GM12801 (cell line): ENCODE data around the gene TTLL11.

Experiments
- TF ChIP-seq, protein P1 (sequence below): IDR thresholded peaks from one replicate; pipeline ENCODE4 v1.5.1; 2011; ENCODE audit warnings: control low read depth; ENCODE audit not compliant: insufficient read length; ENCODE audit errors: extremely low read depth

The TTLL11 gene

DNA sequence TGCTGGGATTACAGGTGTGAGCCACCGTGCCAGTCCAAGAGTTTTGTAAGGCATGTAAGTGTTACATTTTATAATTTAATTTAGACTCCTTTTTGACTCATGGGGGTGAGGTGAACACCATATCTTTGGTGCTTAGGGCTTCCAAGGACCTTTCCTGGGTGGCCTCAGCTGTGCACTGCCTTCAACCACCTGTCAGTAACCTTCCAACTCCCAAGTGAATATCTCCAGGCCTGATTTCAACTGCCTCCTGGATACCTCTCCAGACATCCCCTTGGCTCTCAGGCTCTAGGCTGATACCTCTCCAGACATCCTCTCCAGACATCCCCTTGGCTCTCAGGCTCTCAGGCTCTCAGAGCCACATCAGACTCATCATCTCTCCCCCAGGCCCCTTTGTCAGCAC lies 30.9 kb upstream of the TTLL11 start:
- TF ChIP-seq, protein P1, sequence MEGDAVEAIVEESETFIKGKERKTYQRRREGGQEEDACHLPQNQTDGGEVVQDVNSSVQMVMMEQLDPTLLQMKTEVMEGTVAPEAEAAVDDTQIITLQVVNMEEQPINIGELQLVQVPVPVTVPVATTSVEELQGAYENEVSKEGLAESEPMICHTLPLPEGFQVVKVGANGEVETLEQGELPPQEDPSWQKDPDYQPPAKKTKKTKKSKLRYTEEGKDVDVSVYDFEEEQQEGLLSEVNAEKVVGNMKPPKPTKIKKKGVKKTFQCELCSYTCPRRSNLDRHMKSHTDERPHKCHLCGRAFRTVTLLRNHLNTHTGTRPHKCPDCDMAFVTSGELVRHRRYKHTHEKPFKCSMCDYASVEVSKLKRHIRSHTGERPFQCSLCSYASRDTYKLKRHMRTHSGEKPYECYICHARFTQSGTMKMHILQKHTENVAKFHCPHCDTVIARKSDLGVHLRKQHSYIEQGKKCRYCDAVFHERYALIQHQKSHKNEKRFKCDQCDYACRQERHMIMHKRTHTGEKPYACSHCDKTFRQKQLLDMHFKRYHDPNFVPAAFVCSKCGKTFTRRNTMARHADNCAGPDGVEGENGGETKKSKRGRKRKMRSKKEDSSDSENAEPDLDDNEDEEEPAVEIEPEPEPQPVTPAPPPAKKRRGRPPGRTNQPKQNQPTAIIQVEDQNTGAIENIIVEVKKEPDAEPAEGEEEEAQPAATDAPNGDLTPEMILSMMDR = no peak

DNA sequence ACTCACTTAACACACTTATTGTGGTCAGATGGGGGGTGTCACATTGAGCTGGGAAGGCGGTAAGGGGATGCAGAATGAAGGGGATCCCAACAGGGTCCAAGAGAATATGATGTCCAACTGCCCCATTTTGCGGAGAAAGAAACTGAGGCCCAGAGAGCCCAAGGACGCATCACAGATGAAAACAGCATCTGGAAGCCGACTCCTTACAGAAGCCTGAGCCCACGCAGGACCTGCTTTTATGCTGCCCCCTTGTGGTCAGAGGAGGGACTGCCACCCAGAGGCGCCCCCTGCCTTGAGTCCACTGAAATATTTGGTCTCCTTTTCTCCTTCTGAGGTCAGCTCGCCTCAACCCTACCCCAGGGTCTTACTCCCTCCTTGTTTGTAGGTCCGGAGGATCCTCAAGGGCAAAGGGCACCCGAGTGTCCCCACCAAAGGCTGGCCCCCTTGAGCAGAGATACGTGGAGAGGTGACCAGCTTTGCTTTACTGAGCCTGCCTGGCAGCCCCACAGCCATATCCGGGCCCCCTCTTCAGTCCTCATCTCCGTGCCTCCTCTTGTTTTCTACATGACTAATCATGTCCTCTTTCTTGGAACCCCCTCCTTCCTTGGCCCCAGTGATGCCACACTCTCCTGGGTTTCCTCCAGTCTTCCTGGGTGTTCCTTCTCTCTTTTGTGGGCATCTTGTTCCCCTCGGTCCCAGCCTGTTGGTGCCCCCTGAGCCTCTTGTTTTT lies 30.0 kb upstream of the TTLL11 start:
- TF ChIP-seq, protein P1 = no peak

DNA sequence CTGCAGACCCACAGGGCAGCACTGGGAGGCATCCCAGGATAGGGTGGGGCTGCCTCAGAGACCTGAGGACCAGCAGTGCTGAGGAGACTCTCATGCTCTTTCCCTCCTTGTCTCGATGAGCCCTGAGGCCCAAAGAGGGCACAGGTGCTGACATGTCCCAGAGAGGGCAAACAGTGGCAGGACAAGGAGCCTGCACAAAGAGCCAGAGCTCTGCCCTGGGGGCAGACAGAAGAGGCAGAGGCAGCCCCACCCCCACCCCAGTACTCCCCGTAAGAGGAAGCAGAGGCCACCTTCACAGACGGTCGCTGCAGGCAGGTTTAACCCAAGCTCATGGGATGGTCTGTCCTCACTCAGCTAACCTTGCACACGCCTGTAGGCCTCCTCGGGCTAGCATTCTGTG lies 29.4 kb upstream of the TTLL11 start:
- TF ChIP-seq, protein P1 = no peak

DNA sequence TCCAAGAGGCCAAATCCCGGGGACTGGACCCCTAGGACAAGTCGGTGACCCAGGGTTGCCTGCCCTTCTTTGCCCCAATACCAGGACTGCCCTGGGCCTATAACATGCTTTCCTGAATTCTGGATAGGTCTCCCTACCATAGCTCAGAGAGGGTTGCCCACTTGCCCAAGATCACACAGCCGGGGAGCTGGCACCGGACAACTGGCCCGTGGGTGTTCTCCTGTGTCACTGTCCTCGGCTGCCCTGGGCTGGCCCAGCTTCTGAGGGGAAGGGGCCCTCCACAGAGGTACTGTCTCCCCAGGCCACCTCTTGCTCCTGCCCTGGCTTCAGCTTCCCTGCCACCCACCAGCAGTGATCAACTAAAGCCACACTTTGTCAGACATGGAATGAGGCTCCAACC lies 28.8 kb upstream of the TTLL11 start:
- TF ChIP-seq, protein P1 = no peak

DNA sequence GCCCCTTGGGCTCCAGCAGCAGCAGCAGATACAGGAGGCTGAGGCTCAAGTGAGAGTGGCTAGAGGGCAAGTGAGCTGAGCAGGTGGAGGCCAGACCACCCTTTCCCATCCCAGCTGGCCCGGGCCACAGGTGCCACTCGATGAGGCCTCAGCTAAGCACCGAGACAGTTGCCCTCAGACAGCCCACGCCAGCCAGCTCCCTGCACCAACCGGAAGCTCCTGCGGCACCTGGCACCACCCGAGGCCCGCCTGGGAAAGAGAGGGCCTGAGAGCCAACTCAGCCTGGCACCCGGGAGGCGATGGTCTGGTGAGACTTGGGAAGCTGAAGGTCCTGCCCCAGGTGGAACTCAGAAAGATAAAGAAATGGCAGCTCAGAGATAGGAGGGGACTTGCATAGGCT lies 28.3 kb upstream of the TTLL11 start:
- TF ChIP-seq, protein P1 = no peak

DNA sequence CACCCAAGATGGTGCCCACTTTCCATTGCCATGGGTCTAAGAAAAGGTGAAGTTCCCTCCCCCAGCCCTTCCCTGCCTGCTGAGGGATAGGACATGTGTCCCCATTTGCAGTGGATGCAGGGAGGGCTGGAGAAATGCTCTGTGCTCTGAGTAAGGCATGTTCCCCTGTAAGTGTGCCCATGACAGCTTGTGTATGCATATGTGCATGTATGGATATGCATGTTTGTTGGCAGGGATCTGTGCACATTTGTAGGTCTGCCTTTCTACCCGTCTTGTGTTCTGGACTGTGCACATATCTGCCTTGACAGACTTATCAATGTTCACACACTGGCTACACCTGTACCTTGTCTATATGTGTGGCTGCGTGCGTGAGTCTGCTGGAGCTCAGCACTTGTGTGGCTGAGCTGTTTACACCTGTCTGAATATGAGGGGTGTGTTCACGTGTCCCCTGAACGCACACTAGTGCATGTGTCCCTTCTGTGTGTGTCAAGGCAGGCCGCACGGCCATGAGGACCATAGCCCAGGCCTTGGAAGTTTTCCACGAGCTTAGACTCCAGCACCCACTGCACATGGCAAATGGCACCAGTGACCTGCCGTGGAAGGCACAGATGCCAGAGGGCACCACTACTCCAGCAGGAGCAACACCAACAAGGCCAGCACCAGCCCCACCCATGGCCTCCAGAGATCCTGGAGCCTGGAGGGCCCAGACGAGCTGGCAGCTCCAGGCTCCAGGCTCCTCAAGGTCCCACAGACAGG lies 27.4 kb upstream of the TTLL11 start:
- TF ChIP-seq, protein P1 = no peak

DNA sequence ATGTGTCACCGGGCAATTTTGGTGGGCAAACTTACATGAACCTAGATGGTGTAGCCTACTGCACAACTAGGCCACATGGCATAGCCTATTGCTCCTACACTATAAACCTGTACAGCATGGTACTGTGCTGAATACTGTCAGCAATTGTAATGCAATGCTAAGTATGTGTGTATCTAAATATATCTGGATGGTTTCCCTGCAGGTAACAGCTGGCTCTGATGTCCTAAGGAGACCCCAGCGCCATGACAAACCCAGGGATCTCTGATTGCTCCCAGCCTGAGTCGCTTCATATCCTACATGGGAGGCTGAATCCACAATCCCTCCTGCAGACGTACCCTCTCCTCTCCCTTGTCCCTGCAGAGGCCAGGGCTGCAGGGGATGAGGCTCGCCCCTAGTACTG lies 26.6 kb upstream of the TTLL11 start:
- TF ChIP-seq, protein P1 = no peak
